HepG2 (cell line): ENCODE measurements around the gene NFATC4. TPM values are rescaled to one million over a fixed set of nuclear protein-coding genes. Genes with fewer than 3 reads are reported as not detected.

Source experiments
- ATAC-seq: fragments of 200-7000 bp; cut with Tn5 transposase; 3 replicates; pipeline ENCODE4 v1.9.1; 2020; ENCODE audit warnings: mild to moderate bottlenecking, moderate library complexity
- BruUV-seq: library from RNA; stranded (reverse); fragments of 400-500 nt; replicated peaks from 2 replicates; lab custom pipeline; 2021; lab: Mats Ljungman, UMichigan
- CTCF ChIA-PET: fragments of 300-600 bp; formaldehyde crosslinking; extraction: SDS; loops from one replicate; lab custom pipeline; 2021; ENCODE audit warnings: low total read pairs, inconsistent platforms, low intra/inter-chr PET ratio; lab: Yijun Ruan, JAX
- POLR2A ChIA-PET: fragments of 350-600 bp; sonication (Branson Sonifier 250); formaldehyde crosslinking; loops from one replicate; lab custom pipeline; 2020; ENCODE audit warnings: antibody characterized with exemption, inconsistent platforms; lab: Yijun Ruan, JAX
- DNase-seq: peaks from one replicate; pipeline ENCODE4 v3.0.0-alpha.2; 2015; ENCODE audit warnings: low spot score
- FAIRE-seq: peaks from 3 replicates; lab custom pipeline; 2011; peaks lifted over from hg19 to GRCh38; lab: Jason Lieb, UNC
- H2AFZ ChIP-seq: one replicate; pipeline ENCODE4 v1.6.1; 2011; ENCODE audit warnings: low read length, inconsistent platforms
- H3K27ac ChIP-seq: fragments of 300-600 bp; 3 replicates; pipeline ENCODE4 v1.8.0; 2011; ENCODE audit warnings: mixed run types, mild to moderate bottlenecking, mixed read lengths, low read length, inconsistent platforms; ENCODE audit not compliant: insufficient read depth; ENCODE audit errors: extremely low read length
- H3K27me3 ChIP-seq, 2 experiments: fragments of 200-600 bp in 1 of 2; 2 replicates in 1 of 2; 3 replicates in 1 of 2; pipeline versions ENCODE4 v1.6.0 to v1.8.0; 2011; ENCODE audit warnings: low read length in 2 of 2, mild to moderate bottlenecking in 2 of 2, moderate library complexity in 2 of 2, inconsistent platforms in 1 of 2; ENCODE audit not compliant: insufficient read depth in 2 of 2, control insufficient read depth in 1 of 2
- H3K36me3 ChIP-seq, 2 experiments: fragments of 200-600 bp in 1 of 2; replicated peaks in 1 of 2; 2 replicates in 1 of 2; 3 replicates in 1 of 2; pipeline versions ENCODE4 v1.5.1 to v1.8.0; 2011; ENCODE audit warnings: low read length in 2 of 2, inconsistent platforms in 1 of 2; ENCODE audit not compliant: insufficient read depth in 2 of 2, control insufficient read depth in 1 of 2
- H3K4me1 ChIP-seq: 2 replicates; pipeline ENCODE4 v1.5.1; 2012; ENCODE audit warnings: low read length, inconsistent platforms; ENCODE audit not compliant: insufficient read depth
- H3K4me2 ChIP-seq: 2 replicates; pipeline ENCODE4 v1.6.0; 2011; ENCODE audit warnings: low read depth, low read length, inconsistent platforms
- H3K4me3 ChIP-seq, 3 experiments: fragments of 200-600 bp in 1 of 3; sonication (generic), shearing (Covaris generic) in 1 of 3; replicated peaks in 1 of 3; 2 replicates each; pipeline ENCODE4 v1.5.1; 2011 to 2016; ENCODE audit warnings: low read length in 3 of 3, inconsistent platforms in 2 of 3, low read depth in 2 of 3, mild to moderate bottlenecking in 2 of 3, control low read depth in 1 of 3, mixed read lengths in 1 of 3; ENCODE audit not compliant: insufficient read depth in 1 of 3
- H3K79me2 ChIP-seq: one replicate; pipeline ENCODE4 v1.6.1; 2011; ENCODE audit warnings: low read length, inconsistent platforms; ENCODE audit not compliant: insufficient read depth
- H3K9ac ChIP-seq: 2 replicates; pipeline ENCODE4 v1.6.0; 2011; ENCODE audit warnings: mild to moderate bottlenecking, low read depth, low read length, inconsistent platforms; ENCODE audit not compliant: insufficient read depth
- H3K9me3 ChIP-seq: 2 replicates; pipeline ENCODE4 v1.5.1; 2012; ENCODE audit warnings: mild to moderate bottlenecking, low read length
- H4K20me1 ChIP-seq: 2 replicates; pipeline ENCODE4 v1.6.0; 2011; ENCODE audit warnings: inconsistent platforms, mild to moderate bottlenecking, low read length, moderate library complexity; ENCODE audit not compliant: insufficient read depth
- NCOA5 ChIP-seq: sonication (generic); formaldehyde crosslinking; IDR thresholded peaks from 2 replicates; pipeline ENCODE4 v1.4.0; 2020; ENCODE audit warnings: missing genetic modification reagents
- PHF21A ChIP-seq: sonication (generic); formaldehyde crosslinking; IDR thresholded peaks from 2 replicates; pipeline ENCODE4 v1.5.0; 2020; ENCODE audit warnings: mild to moderate bottlenecking, missing genetic modification reagents
- PRDM10 ChIP-seq: sonication (generic); formaldehyde crosslinking; IDR thresholded peaks from 2 replicates; pipeline ENCODE4 v1.4.0; 2020; ENCODE audit warnings: low read depth, missing genetic modification reagents
- RBM39 ChIP-seq: fragments of 200-400 bp; formaldehyde crosslinking; IDR thresholded peaks from one replicate; pipeline ENCODE4 v1.6.1; 2018; ENCODE audit warnings: antibody characterized with exemption, mild to moderate bottlenecking, low read depth, low read length; ENCODE audit not compliant: poor library complexity, severe bottlenecking
- SAP130 ChIP-seq: IDR thresholded peaks from 2 replicates; pipeline ENCODE4 v1.6.1; 2016; ENCODE audit warnings: low read depth
- TFDP1 ChIP-seq: IDR thresholded peaks from 2 replicates; pipeline ENCODE4 v1.6.1; 2016; ENCODE audit warnings: missing compliant biosample characterization, missing genetic modification reagents, borderline replicate concordance
- ZBTB38 ChIP-seq: sonication (generic); formaldehyde crosslinking; IDR thresholded peaks from 2 replicates; pipeline ENCODE4 v1.5.1; 2020; ENCODE audit warnings: mild to moderate bottlenecking, missing genetic modification reagents
- ZNF563 ChIP-seq: sonication (generic); formaldehyde crosslinking; IDR thresholded peaks from 2 replicates; pipeline ENCODE4 v1.8.0; 2022; ENCODE audit warnings: mild to moderate bottlenecking, moderate library complexity, missing genetic modification reagents
- ZNF691 ChIP-seq: sonication (generic); formaldehyde crosslinking; IDR thresholded peaks from 2 replicates; pipeline ENCODE4 v1.4.0; 2020; ENCODE audit warnings: missing genetic modification reagents, low read depth, mild to moderate bottlenecking, borderline replicate concordance
- WGBS: methylation state at CpG from one replicate; pipeline ENCODE4 v1.1.6; 2017; ENCODE audit warnings: low lambda C conversion rate; 5-methylcytosine and 5-hydroxymethylcytosine counted together
- in situ Hi-C: cut with HindIII; loops from 2 replicates; pipeline ENCODE4 v1.10.0; 2017; ENCODE audit warnings: low pct_unique_long_range_greater_than_20kb; ENCODE audit not compliant: extremely low pct_ligation_motif_present
- intact Hi-C: fragments of 100-400 bp; cut with micrococcal nuclease; formaldehyde crosslinking; loops from one replicate; pipeline ENCODE4 v1.10.0; 2022; ENCODE audit not compliant: unreplicated experiment
- polyA plus RNA-seq, 8 experiments: library from polyadenylated mRNA; depleted of rRNA in 3 of 8; stranded (reverse) in 7 of 8; unstranded in 1 of 8; fragments of >200 nt; fragmentation: Illumina TruSeq in 4 of 8; extraction: Trizol in 4 of 8; gene quantifications; 2 replicates each; pipeline versions ENCODE4 v1.2.1 to v1.2.3, GENCODE V29; 2011 to 2016; ENCODE audit warnings: low read depth in 4 of 8, missing spikeins in 1 of 8, mixed read lengths in 1 of 8; ENCODE audit not compliant: insufficient read depth in 1 of 8
- total RNA-seq, 5 experiments: library from RNA; depleted of rRNA; stranded (reverse); fragments of >200 nt; fragmentation: Illumina TruSeq; extraction: Trizol; gene quantifications; 2 replicates each; pipeline ENCODE4 v1.2.3, GENCODE V29; 2016; ENCODE audit warnings: low read depth in 1 of 5

NFATC4 gene
- total and polyA plus RNA-seq, 2 of the 13 experiments (the other 11 are each of a cell fraction or from before 2014, with no cell fraction given): 0.04 to 0.15 TPM

GRCh38 chr14:24366413-24366720 lies 1.6 kb upstream of the NFATC4 start:
- in situ Hi-C loops: loop anchor here (5.0 kb wide), 1 partner anchor 66 kb away; no protein-coding TSS in a partner anchor
- TF ChIP-seq RBM39 (peak; percentile 9), PHF21A (no peak), SAP130 (CRISPR knock-in tag) (no peak), TFDP1 (CRISPR knock-in tag) (no peak), ZNF563 (CRISPR knock-in tag) (peak; percentile 48; the same call in 1 of the 2 replicates), PRDM10 (CRISPR knock-in tag) (no peak), ZBTB38 (CRISPR knock-in tag) (no peak), ZNF691 (CRISPR knock-in tag) (no peak), NCOA5 (no peak)

More at GRCh38 chr14:24366413-24366720, 1.6 kb upstream of the NFATC4 start:
- intact Hi-C loops: loop anchor here (5.0 kb wide), 1 partner anchor 196 kb away; no protein-coding TSS in a partner anchor
- peak overlapping the region; percentile 35; the same call in 1 of the 2 replicates for H3K9ac ChIP-seq
- no peak overlapping the region for H2AFZ ChIP-seq
- DNase-seq: no peak
- H3K4me1 ChIP-seq: peaks cover 26% of the 10 kb centered on the region
- ATAC-seq: peak; percentile 34
- H3K27ac ChIP-seq: no peak overlapping the region
- no TSS peak for BruUV-seq
- H3K4me3 ChIP-seq: peak overlapping the region; percentile 71 to 80 (median 74)
- H3K27me3 ChIP-seq: peaks cover 20 to 48% of the 10 kb centered on the region in 2 experiments
- H3K79me2 ChIP-seq: no peaks in the 10 kb centered on the region
- FAIRE-seq: no peak
- H4K20me1 ChIP-seq: no peaks in the 10 kb centered on the region
- no peaks in the 10 kb centered on the region for H3K9me3 ChIP-seq
- peak overlapping the region; percentile 99 for H3K4me2 ChIP-seq
- POLR2A ChIA-PET: interaction anchor here (0.6 to 2.3 kb wide), 12 partner anchors 12 to 273 kb away, joined by 3 to 90 read pairs (median 6); partner anchors contain the start of genes CBLN3, CIDEB, EMC9 and KHNYN
- CTCF ChIA-PET: interaction anchor here (1.9 to 7.9 kb wide), 5 partner anchors 33 to 76 kb away, joined by 4 to 295 read pairs (median 30); partner anchors contain the start of genes ADCY4, CBLN3, KHNYN and SDR39U1
- H3K36me3 ChIP-seq: no peaks in the 10 kb centered on the region
- WGBS: under 1% methylated on average over 16 of the region's 16 CpGs
